A549 treated with AZD9567 at 1 μM for 4 hours (cell line): ENCODE results near the gene CST6. TPM values are rescaled to one million over a fixed set of nuclear protein-coding genes. Genes with fewer than 3 reads are reported as not detected.

Experiments used
- total RNA-seq: library from RNA; stranded (reverse); fragments of 200-300 nt; extraction: Qiagen RNA extraction; gene quantifications from 5 replicates; pipeline ENCODE4 v1.2.3, GENCODE V29; 2022; ENCODE audit not compliant: insufficient read depth

CST6 gene
- not detected in 5 replicates for total RNA-seq

GRCh38 chr11:66011785-66012303, at the start of gene CST6:
TSS of gene CST6 (plus strand) at chr11:66012008. CDS start at chr11:66012045, 37 bp downstream.

GRCh38 chr11:66001942-66002647, 9.7 kb upstream of the CST6 start, which contains the start of the genes BANF1 and EIF1AD:
TSS of gene BANF1 (plus strand) at chr11:66002503. CDS start at chr11:66003251, 748 bp downstream.
TSS of gene EIF1AD (minus strand) at chr11:66002157. CDS start at chr11:66000389, 1,768 bp downstream.

GRCh38 chr11:66026017-66026529, 14.3 kb downstream of the CST6 start, which contains the start of gene CATSPER1:
TSS of gene CATSPER1 (minus strand) at chr11:66026479. CDS start at chr11:66026379, 100 bp downstream.

GRCh38 chr11:66048547-66049323, 36.9 kb downstream of the CST6 start, which contains the start of gene GAL3ST3:
TSS of gene GAL3ST3 (minus strand) at chr11:66049161. CDS start at chr11:66045415, 3,746 bp downstream.

GRCh38 chr11:66051766-66052663, 40.2 kb downstream of the CST6 start, which contains the start of gene SF3B2:
TSS of gene SF3B2 (plus strand) at chr11:66052364. CDS start at chr11:66052385, 21 bp downstream.

Other genes starting within 250 kb of the CST6 start
- 6.6 to 12.9 TPM (median 11.5 TPM) in 5 replicates for gene AP5B1, start 231.0 kb upstream of the CST6 start, total RNA-seq
- 0.05 to 0.09 TPM (median 0.09 TPM) in 4 of 5 replicates, not detected in the other for gene OVOL1, start 224.9 kb upstream of the CST6 start, total RNA-seq
- gene SNX32, start 178.0 kb upstream of the CST6 start, total RNA-seq, result 0.08 to 0.10 TPM (median 0.10 TPM) in 3 of 5 replicates, not detected in the others
- 2,195 to 2,429 TPM (median 2,317 TPM) in 5 replicates for gene CFL1, start 153.8 kb upstream of the CST6 start, total RNA-seq
- gene MUS81, start 151.6 kb upstream of the CST6 start, total RNA-seq, result 18.2 to 33.2 TPM (median 29.7 TPM) in 5 replicates
- gene EFEMP2, start 139.2 kb upstream of the CST6 start, total RNA-seq, result 0.54 to 1.7 TPM (median 1.3 TPM) in 4 of 5 replicates, not detected in the other
- gene CTSW, start 132.2 kb upstream of the CST6 start, total RNA-seq, result 0.09 TPM in 3 of 5 replicates, not detected in the others
- gene FIBP, start 123.5 kb upstream of the CST6 start, total RNA-seq, result 84.8 to 112 TPM (median 86.9 TPM) in 5 replicates
- gene CCDC85B, start 121.3 kb upstream of the CST6 start, total RNA-seq, result 28.3 to 53.4 TPM (median 46.1 TPM) in 5 replicates
- gene FOSL1, start 111.6 kb upstream of the CST6 start, total RNA-seq, result 119 to 205 TPM (median 139 TPM) in 5 replicates
- gene C11orf68, start 92.9 kb upstream of the CST6 start, total RNA-seq, result 34.9 to 51.5 TPM (median 45.0 TPM) in 5 replicates
- gene DRAP1, start 92.6 kb upstream of the CST6 start, total RNA-seq, result 129 to 249 TPM (median 206 TPM) in 5 replicates
- gene TSGA10IP, start 66.5 kb upstream of the CST6 start, total RNA-seq, result 0.25 TPM in 1 of 5 replicates, not detected in the others
- 45.1 to 62.7 TPM (median 60.4 TPM) in 5 replicates for gene SART1, start 50.3 kb upstream of the CST6 start, total RNA-seq
- 38.4 to 48.6 TPM (median 42.4 TPM) in 5 replicates for gene EIF1AD, start 9.9 kb upstream of the CST6 start, total RNA-seq
- gene BANF1, start 9.5 kb upstream of the CST6 start, total RNA-seq, result 271 to 480 TPM (median 473 TPM) in 5 replicates
- 0.71 to 1.2 TPM (median 1.1 TPM) in 4 of 5 replicates, not detected in the other for gene CATSPER1, start 14.5 kb downstream of the CST6 start, total RNA-seq
- gene GAL3ST3, start 37.2 kb downstream of the CST6 start, total RNA-seq, result not detected in 5 replicates
- 161 to 190 TPM (median 171 TPM) in 5 replicates for gene SF3B2, start 40.4 kb downstream of the CST6 start, total RNA-seq
- gene PACS1, start 58.3 kb downstream of the CST6 start, total RNA-seq, result 61.1 to 87.1 TPM (median 78.1 TPM) in 5 replicates
- 40.0 to 50.4 TPM (median 45.9 TPM) in 5 replicates for gene KLC2, start 245.7 kb downstream of the CST6 start, total RNA-seq